NT2/D1 (cell line): ENCODE results near the gene KCNJ6.

Experiments
- SUZ12 ChIP-seq: IDR thresholded peaks from 2 replicates; pipeline ENCODE4 v1.6.1; 2011; ENCODE audit not compliant: insufficient read length, insufficient read depth; ENCODE audit errors: extremely low read depth
- YY1 ChIP-seq: IDR thresholded peaks from 2 replicates; pipeline ENCODE4 v1.6.1; 2011; ENCODE audit not compliant: insufficient read length, insufficient read depth
- ZNF274 ChIP-seq: IDR thresholded peaks from 2 replicates; pipeline ENCODE4 v1.6.1; 2011; ENCODE audit warnings: mild to moderate bottlenecking, low read depth, low read length

- TF ChIP-seq SUZ12: no peak
- TF ChIP-seq YY1: no peak
- no peak for TF ChIP-seq ZNF274
Measured at GRCh38 chr21:37656899-37657298, 259.4 kb downstream of the KCNJ6 start.
